GM06990 (cell line): ENCODE data around the gene FBXO34.
A peak's percentile ranks its signal among the peaks of the same experiment; 100 is the strongest.

ENCODE experiments used
- DNase-seq: peaks from one replicate; pipeline ENCODE4 v3.0.0-alpha.2; 2011; ENCODE audit not compliant: insufficient read length; ENCODE audit errors: extremely low read depth
- H3K27me3 ChIP-seq: replicated peaks from 2 replicates; pipeline ENCODE4 v1.6.0; 2011; ENCODE audit warnings: low read length; ENCODE audit not compliant: control insufficient read depth, insufficient read depth
- H3K36me3 ChIP-seq: 2 replicates; pipeline ENCODE4 v1.5.1; 2011; ENCODE audit warnings: low read length; ENCODE audit not compliant: control insufficient read depth, insufficient read depth
- H3K4me3 ChIP-seq: replicated peaks from 2 replicates; pipeline ENCODE4 v1.5.1; 2011; ENCODE audit warnings: low read depth, mild to moderate bottlenecking, control low read depth, low read length
- TF ChIP-seq, protein P1 (sequence below): IDR thresholded peaks from 2 replicates; pipeline ENCODE4 v1.5.1; 2011; ENCODE audit warnings: low read length, control low read depth, mild to moderate bottlenecking, inconsistent platforms; ENCODE audit not compliant: insufficient read depth, poor library complexity, severe bottlenecking

The FBXO34 gene

DNA sequence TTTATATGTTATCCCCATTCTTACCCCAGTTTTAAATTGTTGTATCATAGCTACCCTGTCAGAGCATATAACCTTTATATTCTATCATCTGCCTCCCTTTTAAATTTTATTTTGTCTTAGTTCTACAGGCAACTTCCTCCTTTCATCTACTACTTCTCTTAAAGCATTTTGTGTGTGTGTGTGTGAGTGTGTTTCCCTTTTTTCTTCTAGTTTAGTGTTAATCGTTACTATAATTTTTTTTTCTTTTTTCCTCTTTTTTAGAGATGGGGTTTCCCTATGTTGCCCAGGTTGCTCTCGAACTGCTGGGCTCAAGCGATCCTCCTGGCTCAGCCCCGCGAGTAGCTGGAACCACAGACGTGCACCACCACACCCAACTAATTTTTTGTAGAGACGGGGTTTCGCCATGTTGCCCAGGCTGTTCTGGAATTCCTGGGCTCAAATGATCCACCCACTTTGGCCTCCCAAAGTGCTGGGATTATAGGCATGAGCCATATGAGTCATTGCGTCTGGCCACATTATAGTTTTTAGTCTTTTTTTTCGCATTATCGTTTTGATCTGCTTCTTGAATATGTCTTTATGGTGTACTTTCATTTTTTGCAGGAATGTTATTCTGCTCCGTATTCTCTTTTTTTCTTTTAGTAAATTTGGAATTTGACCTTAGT is 33.1 kb upstream of the FBXO34 start:
- TF ChIP-seq, protein P1, sequence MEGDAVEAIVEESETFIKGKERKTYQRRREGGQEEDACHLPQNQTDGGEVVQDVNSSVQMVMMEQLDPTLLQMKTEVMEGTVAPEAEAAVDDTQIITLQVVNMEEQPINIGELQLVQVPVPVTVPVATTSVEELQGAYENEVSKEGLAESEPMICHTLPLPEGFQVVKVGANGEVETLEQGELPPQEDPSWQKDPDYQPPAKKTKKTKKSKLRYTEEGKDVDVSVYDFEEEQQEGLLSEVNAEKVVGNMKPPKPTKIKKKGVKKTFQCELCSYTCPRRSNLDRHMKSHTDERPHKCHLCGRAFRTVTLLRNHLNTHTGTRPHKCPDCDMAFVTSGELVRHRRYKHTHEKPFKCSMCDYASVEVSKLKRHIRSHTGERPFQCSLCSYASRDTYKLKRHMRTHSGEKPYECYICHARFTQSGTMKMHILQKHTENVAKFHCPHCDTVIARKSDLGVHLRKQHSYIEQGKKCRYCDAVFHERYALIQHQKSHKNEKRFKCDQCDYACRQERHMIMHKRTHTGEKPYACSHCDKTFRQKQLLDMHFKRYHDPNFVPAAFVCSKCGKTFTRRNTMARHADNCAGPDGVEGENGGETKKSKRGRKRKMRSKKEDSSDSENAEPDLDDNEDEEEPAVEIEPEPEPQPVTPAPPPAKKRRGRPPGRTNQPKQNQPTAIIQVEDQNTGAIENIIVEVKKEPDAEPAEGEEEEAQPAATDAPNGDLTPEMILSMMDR = no peak
- no peaks in the 10 kb centered on the region for H3K36me3 ChIP-seq
- no peak overlapping the region for H3K4me3 ChIP-seq
- no peaks in the 10 kb centered on the region for H3K27me3 ChIP-seq
- DNase-seq = no peak

DNA sequence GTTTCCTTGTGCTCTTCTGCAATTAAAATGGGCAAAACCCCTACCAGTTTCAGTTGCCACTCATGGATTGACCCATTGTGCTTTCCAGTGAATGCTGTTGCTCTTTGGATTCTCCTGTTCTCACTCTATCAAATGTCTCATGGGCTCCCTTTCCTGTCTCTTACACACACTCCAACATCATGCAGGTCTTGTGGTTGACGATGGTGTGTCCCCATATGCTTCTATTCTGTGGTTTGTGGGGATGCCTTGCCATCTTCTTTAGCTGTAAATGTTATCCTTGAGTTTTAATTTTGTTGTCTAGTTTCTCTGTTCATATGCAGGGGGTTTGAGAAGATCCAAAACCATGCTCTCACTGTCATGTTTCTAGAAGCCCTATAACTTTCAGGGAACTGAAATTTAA is 31.9 kb upstream of the FBXO34 start:
- H3K27me3 ChIP-seq = no peaks in the 10 kb centered on the region; the same call in 1 of the 2 replicates
- TF ChIP-seq, protein P1 = no peak
- H3K4me3 ChIP-seq = no peak overlapping the region
- no peak for DNase-seq
- H3K36me3 ChIP-seq = no peaks in the 10 kb centered on the region

DNA sequence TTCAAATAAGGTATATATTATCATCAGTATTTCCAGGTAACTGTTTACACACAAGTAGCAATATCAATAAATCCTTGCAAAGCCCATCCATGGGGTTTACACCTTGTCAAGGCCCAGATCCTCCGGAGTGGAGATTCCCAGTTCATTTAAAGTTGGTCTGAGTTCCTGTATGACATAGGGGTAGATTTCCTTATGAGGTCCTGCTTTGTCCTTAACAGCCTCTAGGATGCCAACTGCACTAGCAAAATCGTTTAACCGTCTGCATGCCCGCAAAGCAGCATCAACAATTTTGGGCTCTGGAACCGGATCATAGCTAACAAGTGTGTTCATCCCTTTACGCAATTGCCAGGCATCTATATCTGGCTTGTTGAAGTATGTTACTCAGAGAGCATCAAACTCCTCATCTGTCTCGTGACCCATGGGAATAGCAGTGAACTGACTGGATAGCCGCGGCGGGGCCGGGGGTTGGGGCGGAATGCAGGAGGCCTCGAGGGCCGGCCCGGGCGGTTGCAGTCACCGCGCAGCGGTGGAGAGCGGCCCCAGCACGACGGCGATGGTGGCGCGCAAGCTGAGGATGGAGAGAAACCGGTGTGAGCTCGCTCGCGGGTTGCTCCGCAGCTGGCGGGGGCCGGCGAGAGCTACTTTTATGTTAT is 30.6 kb upstream of the FBXO34 start:
- TF ChIP-seq, protein P1 = no peak
- Histone ChIP-seq H3K36me3 (no peaks in the 10 kb centered on the region), H3K4me3 (no peak overlapping the region), H3K27me3 (no peaks in the 10 kb centered on the region; the same call in 1 of the 2 replicates)
- DNase-seq = peak; percentile 4

DNA sequence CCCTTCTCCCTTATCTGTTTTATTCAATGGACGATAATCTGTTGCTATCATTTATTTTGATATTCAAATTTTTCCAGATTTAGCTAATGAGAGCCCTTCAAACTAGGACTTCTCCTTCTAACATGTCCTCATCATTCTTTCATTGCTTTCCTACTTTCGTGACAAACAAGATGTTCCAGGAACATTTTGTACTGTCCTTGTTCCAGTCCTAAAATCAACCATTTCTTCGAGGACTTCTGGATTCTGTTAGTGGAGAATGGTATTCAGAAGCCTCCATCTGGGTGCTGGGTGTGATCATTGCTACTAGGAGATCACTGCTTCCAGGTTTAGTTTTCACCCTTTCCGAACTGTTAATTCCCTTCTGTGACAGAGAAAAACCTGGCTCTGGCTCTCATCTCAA is 29.5 kb upstream of the FBXO34 start:
- Histone ChIP-seq H3K36me3 (no peaks in the 10 kb centered on the region), H3K4me3 (no peak overlapping the region), H3K27me3 (no peaks in the 10 kb centered on the region; the same call in 1 of the 2 replicates)
- TF ChIP-seq, protein P1 = no peak
- no peak for DNase-seq

DNA sequence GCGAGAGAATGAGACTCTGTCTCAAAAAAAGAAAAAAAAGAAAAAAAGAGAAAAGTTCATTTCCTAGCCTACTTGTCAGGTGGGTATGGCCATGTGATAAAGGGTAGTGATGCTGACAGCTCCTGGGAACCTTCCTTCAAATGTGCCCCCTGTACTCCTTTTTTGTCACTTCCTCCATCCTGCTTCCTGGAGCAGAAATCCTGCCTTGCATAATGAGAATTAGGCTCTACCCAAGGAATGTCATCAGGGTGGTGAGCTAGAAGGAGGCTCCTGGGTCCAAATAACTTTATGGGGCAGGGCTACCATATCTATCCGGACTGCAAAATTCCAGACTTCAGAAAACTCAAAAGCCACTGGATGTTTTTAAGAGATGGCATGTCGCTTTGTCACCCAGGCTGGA is 27.8 kb upstream of the FBXO34 start:
- TF ChIP-seq, protein P1 = no peak
- Histone ChIP-seq H3K4me3 (no peak overlapping the region), H3K36me3 (no peaks in the 10 kb centered on the region), H3K27me3 (no peaks in the 10 kb centered on the region; the same call in none of the 2 replicates)
- DNase-seq = no peak

DNA sequence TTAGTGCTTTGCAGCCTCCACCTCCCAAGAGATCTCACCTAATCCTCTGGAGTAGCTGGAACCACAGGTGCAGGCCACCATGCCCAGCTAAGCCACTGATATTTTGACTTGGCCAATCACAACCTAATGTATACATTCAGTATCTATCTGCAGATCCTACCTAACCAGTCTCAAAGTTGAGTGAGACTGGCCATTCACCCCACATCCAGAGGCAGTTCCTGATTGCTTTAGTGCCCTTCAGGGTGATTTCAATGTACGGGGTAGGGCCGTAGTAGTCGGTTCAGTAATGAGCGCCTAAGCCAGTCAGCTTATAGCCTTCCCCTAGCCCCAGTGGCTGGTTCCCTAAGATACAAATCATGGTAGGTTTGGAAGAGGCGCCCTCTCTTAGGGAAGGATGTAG is 27.4 kb upstream of the FBXO34 start:
- H3K36me3 ChIP-seq = no peaks in the 10 kb centered on the region
- no peaks in the 10 kb centered on the region; the same call in none of the 2 replicates for H3K27me3 ChIP-seq
- H3K4me3 ChIP-seq = no peak overlapping the region
- TF ChIP-seq, protein P1 = no peak
- no peak for DNase-seq
